HPDE6-E6E7 (cell line): ENCODE data around the gene USP14.

ENCODE experiments used
- DNase-seq: peaks from one replicate; pipeline ENCODE4 v3.0.0; 2011; ENCODE audit warnings: missing footprints; ENCODE audit errors: extremely low spot score

The USP14 gene

GRCh38 chr18:159933-160332 lies 1.6 kb downstream of the USP14 start:
- DNase-seq, result no peak

- no peak for DNase-seq
Measured at GRCh38 chr18:160831-161570, 2.6 kb downstream of the USP14 start.

- no peak for DNase-seq
Measured at GRCh38 chr18:172361-172760, 14.0 kb downstream of the USP14 start.

GRCh38 chr18:179499-179898 lies 21.1 kb downstream of the USP14 start:
- no peak for DNase-seq

- no peak for DNase-seq
Measured at GRCh38 chr18:181711-182110, 23.4 kb downstream of the USP14 start.

- DNase-seq, result no peak
Measured at GRCh38 chr18:183769-184168, 25.4 kb downstream of the USP14 start.

- DNase-seq, result no peak
Measured at GRCh38 chr18:189254-189653, 30.9 kb downstream of the USP14 start.

GRCh38 chr18:191725-192124 lies 33.4 kb downstream of the USP14 start:
- DNase-seq, result no peak

GRCh38 chr18:192801-193200 lies 34.4 kb downstream of the USP14 start:
- no peak for DNase-seq

- DNase-seq, result no peak
Measured at GRCh38 chr18:195651-196050, 37.3 kb downstream of the USP14 start.

- DNase-seq, result no peak
Measured at GRCh38 chr18:199214-199613, 40.9 kb downstream of the USP14 start.

- DNase-seq, result no peak
Measured at GRCh38 chr18:199768-200167, 41.4 kb downstream of the USP14 start.

- no peak for DNase-seq
Measured at GRCh38 chr18:210075-210474, 51.7 kb downstream of the USP14 start.

GRCh38 chr18:210733-211132 lies 52.4 kb downstream of the USP14 start:
- no peak for DNase-seq

- DNase-seq, result no peak
Measured at GRCh38 chr18:211582-211981, 53.2 kb downstream of the USP14 start.

GRCh38 chr18:212780-213179 lies 54.4 kb downstream of the USP14 start:
- DNase-seq, result no peak

- no peak for DNase-seq
Measured at GRCh38 chr18:213505-213904, 55.1 kb downstream of the USP14 start.

- no peak for DNase-seq
Measured at GRCh38 chr18:213966-214365, 55.6 kb downstream of the USP14 start.

GRCh38 chr18:215448-216010 lies 57.2 kb downstream of the USP14 start:
- DNase-seq, result no peak

- DNase-seq, result no peak
Measured at GRCh38 chr18:217532-218336, 59.4 kb downstream of the USP14 start.

GRCh38 chr18:220708-221107 lies 62.4 kb downstream of the USP14 start:
- DNase-seq, result no peak

GRCh38 chr18:225745-226144 lies 67.4 kb downstream of the USP14 start:
- no peak for DNase-seq

GRCh38 chr18:227374-227773 lies 69.0 kb downstream of the USP14 start:
- DNase-seq, result no peak
